CD4-positive, alpha-beta T cell treated with Interleukin-10 for 1 hour (primary cell): Measurements from ENCODE around the gene CCDC34.
"Not testable (repeated sequence)": the region's sequence is repeated elsewhere in the genome, so short reads cannot be mapped to it uniquely, and the experiment has no call there.

Experiments
- DNase-seq: peaks from one replicate; pipeline ENCODE4 v3.0.0-alpha.2; 2020

The CCDC34 gene

GRCh38 chr11:27357250-27357649, 5.8 kb downstream of the CCDC34 start:
- DNase-seq, result no peak

- DNase-seq, result no peak
These were observed 6.3 kb downstream of the CCDC34 start for GRCh38 chr11:27356624-27357222.

- no peak for DNase-seq
These were observed 7.4 kb downstream of the CCDC34 start for GRCh38 chr11:27355575-27356104.

- DNase-seq, result no peak
These were observed 8.6 kb downstream of the CCDC34 start for GRCh38 chr11:27354359-27354965.

- no peak for DNase-seq
These were observed 9.2 kb downstream of the CCDC34 start for GRCh38 chr11:27353593-27354358.

GRCh38 chr11:27352781-27353180, 10.2 kb downstream of the CCDC34 start:
- no peak for DNase-seq

- no peak for DNase-seq
These were observed 12.5 kb downstream of the CCDC34 start for GRCh38 chr11:27350511-27350910.

GRCh38 chr11:27349919-27350318, 13.1 kb downstream of the CCDC34 start:
- DNase-seq, result no peak

- DNase-seq, result no peak
These were observed 14.6 kb downstream of the CCDC34 start for GRCh38 chr11:27348340-27348873.

- DNase-seq, result no peak
These were observed 15.4 kb downstream of the CCDC34 start for GRCh38 chr11:27347359-27348339.

- DNase-seq, result no peak
These were observed 23.1 kb downstream of the CCDC34 start for GRCh38 chr11:27339941-27340340.

GRCh38 chr11:27334764-27335163, 28.3 kb downstream of the CCDC34 start:
- not testable (repeated sequence) for DNase-seq

GRCh38 chr11:27331981-27332380, 31.0 kb downstream of the CCDC34 start:
- no peak for DNase-seq

- DNase-seq, result no peak
These were observed 32.3 kb downstream of the CCDC34 start for GRCh38 chr11:27330633-27331270.

GRCh38 chr11:27329867-27330632, 33.0 kb downstream of the CCDC34 start:
- DNase-seq, result no peak

- DNase-seq, result no peak
These were observed 34.4 kb downstream of the CCDC34 start for GRCh38 chr11:27328614-27329013.

GRCh38 chr11:27327064-27327463, 36.0 kb downstream of the CCDC34 start:
- not testable (repeated sequence) for DNase-seq

GRCh38 chr11:27322196-27322595, 40.8 kb downstream of the CCDC34 start:
- DNase-seq, result not testable (repeated sequence)

- DNase-seq, result not testable (repeated sequence)
These were observed 41.7 kb downstream of the CCDC34 start for GRCh38 chr11:27321340-27321739.

GRCh38 chr11:27319072-27319471, 43.9 kb downstream of the CCDC34 start:
- DNase-seq, result no peak

GRCh38 chr11:27317751-27318150, 45.3 kb downstream of the CCDC34 start:
- DNase-seq, result no peak
